Loucy (cell line): ENCODE measurements around the gene PTPRS.

Experiments used
- EZH2phosphoT487 ChIP-seq: fragments of 200-600 bp; IDR thresholded peaks from 2 replicates; pipeline ENCODE4 v1.6.1; 2018; ENCODE audit warnings: antibody characterized with exemption, mild to moderate bottlenecking, moderate library complexity, borderline replicate concordance
- TF ChIP-seq, protein P1 (sequence below): fragments of 200-600 bp; sonication (generic); conservative IDR thresholded peaks from 2 replicates; pipeline ENCODE4 v1.5.1; 2014; ENCODE audit warnings: mild to moderate bottlenecking, antibody characterized with exemption, low read length

GRCh38 chr19:5338656-5339197 is 1.9 kb downstream of the PTPRS start:
- TF ChIP-seq EZH2phosphoT487: no peak
- TF ChIP-seq, protein P1, sequence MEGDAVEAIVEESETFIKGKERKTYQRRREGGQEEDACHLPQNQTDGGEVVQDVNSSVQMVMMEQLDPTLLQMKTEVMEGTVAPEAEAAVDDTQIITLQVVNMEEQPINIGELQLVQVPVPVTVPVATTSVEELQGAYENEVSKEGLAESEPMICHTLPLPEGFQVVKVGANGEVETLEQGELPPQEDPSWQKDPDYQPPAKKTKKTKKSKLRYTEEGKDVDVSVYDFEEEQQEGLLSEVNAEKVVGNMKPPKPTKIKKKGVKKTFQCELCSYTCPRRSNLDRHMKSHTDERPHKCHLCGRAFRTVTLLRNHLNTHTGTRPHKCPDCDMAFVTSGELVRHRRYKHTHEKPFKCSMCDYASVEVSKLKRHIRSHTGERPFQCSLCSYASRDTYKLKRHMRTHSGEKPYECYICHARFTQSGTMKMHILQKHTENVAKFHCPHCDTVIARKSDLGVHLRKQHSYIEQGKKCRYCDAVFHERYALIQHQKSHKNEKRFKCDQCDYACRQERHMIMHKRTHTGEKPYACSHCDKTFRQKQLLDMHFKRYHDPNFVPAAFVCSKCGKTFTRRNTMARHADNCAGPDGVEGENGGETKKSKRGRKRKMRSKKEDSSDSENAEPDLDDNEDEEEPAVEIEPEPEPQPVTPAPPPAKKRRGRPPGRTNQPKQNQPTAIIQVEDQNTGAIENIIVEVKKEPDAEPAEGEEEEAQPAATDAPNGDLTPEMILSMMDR: no peak
